DMS53 treated with DMSO at 0.1 percent for 48 hours (cell line): Measurements from ENCODE around the gene SPATA31A6.
"Not testable (repeated sequence)": the region's sequence is repeated elsewhere in the genome, so short reads cannot be mapped to it uniquely, and the experiment has no call there.

Experiments used
- DNase-seq: peaks from one replicate; lab custom pipeline; 2025; ENCODE audit not compliant: unreplicated experiment; lab: John Stamatoyannopoulos, UW

Gene SPATA31A6

DNA sequence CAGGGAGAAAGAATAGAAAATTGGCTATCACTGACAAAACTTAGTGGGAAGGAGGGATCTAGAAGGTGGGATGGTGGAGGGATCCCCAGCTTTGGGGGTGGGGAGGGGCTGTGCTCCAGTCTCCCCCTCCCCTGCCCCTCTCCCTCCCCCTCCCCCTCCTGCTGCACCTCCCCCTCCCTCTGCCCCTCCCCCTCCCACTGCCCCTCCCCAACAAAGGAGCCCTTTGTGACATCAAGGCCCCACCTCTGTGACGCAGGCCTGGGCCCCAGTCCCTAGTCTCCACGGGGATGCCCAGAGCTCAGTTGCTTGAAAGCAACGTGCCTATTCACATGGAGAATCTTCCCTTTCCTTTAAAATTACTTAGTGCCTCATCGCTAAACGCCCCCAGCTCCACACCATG is at the start of gene SPATA31A6:
SPATA31A6 (plus strand) TSS at position 301 of the 400 bp plus-strand sequence; CDS start at position 330, 29 bp downstream.
- not testable (repeated sequence) for DNase-seq

DNA sequence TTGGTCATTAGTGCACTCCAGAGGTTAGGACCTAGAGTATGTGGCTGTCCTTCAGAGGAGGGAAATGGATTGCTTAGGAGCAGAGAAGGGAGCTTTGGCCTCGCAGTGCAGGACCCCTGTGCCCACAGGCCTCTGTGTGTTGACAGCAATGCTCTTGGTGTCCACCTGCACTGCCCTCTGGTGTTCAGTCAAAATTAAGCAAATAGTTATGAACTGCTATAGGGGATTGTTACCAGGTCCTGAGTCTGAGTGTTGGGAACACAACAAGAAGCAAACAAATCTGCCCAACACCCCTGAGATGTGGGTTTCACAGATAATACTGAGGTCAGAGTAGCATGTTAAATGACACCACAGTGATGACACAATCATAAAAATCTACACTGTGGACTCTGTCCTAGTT is 23.2 kb upstream of the SPATA31A6 start:
- DNase-seq = not testable (repeated sequence)

DNA sequence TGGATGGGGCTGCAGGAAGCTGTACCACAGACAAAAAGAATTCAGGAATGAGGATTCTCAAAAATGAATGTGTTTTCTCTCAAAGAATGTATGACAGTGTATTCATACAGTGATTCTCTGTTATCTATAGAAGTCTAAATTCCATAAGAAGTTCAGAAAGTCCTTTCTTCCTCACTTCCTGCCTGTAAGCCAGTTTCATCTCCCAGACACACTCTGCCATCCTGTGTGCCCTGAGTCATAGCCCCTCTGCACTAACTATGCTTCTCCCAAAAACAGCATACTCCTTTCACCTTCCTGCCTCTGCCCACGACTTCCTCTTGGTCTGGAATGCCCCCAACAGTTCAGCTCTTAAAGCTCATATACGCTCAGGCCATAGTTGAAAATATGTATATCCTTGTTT is 36.4 kb downstream of the SPATA31A6 start:
- DNase-seq = not testable (repeated sequence)

GRCh38 chr9:42223230-42223629 is 39.8 kb downstream of the SPATA31A6 start:
- not testable (repeated sequence) for DNase-seq

DNA sequence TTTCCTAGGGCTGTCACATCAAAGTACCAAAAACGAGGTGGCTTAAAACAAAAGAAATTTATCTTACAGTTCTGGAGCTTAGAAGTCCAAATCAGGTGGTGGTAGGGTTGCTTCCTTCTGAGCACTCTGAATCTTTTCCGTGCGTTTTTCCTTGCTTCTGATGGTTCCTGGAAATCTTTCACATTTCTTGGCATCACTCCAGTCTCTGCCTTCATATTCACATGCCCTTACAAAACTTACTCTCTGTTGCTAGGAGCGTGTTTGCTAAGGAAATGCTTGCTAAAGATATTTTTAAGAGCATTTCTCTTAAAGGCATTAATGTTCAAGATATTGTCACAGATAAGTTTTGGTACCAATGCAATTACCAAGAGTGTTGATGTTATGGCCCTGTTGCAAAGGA is 49.6 kb downstream of the SPATA31A6 start:
- not testable (repeated sequence) for DNase-seq

GRCh38 chr9:42234610-42235009 is 51.2 kb downstream of the SPATA31A6 start:
- not testable (repeated sequence) for DNase-seq

- DNase-seq = not testable (repeated sequence)
Observed at GRCh38 chr9:42235352-42235991, 52.0 kb downstream of the SPATA31A6 start.

GRCh38 chr9:42236097-42236496 is 52.6 kb downstream of the SPATA31A6 start:
- not testable (repeated sequence) for DNase-seq

GRCh38 chr9:42237381-42237780 is 53.9 kb downstream of the SPATA31A6 start:
- not testable (repeated sequence) for DNase-seq

- not testable (repeated sequence) for DNase-seq
Observed at GRCh38 chr9:42238862-42239261, 55.4 kb downstream of the SPATA31A6 start.
